Right lobe of liver (tissue), 4 donors: ENCODE data around the gene KIRREL3.

ENCODE experiments used
- CTCF ChIP-seq, 4 donors: fragments of 200-600 bp in 3 of 4; fragments of 450-650 bp in 1 of 4; IDR thresholded peaks; one replicate each; pipeline versions ENCODE4 v1.5.1 to v1.8.0; 2016 to 2022; ENCODE audit warnings: antibody characterized with exemption in 4 of 4, mild to moderate bottlenecking in 2 of 4
- POLR2A ChIP-seq: fragments of 450-650 bp; IDR thresholded peaks from one replicate; pipeline ENCODE4 v1.6.1; 2017; ENCODE audit warnings: antibody characterized with exemption, mild to moderate bottlenecking
- donor health status: DM: no; HTN: no; CAD: no.
- donor health status: DM: no; HTN: no; CAD: no.
- donor health status: DM: no; HTN: yes; CAD: no.

- no peak for TF ChIP-seq CTCF (IDR thresholded peaks at IDR 0.05)
- TF ChIP-seq POLR2A = no peak
These were observed 587.1 kb downstream of the KIRREL3 start for GRCh38 chr11:126413426-126413825.
